Metanephros (tissue), 2 donors: ENCODE data around the gene TCF19. TPM values are rescaled to one million over a fixed set of nuclear protein-coding genes. Genes with fewer than 3 reads are reported as not detected.

Experiments used
- small RNA-seq: library from RNA; depleted of rRNA; stranded (forward); fragments of <200 nt; gene quantifications from one replicate; pipeline ENCODE3, GENCODE V24; 2014; ENCODE audit warnings: low replicate concordance
- total RNA-seq: library from RNA; depleted of rRNA; stranded (reverse); fragments of >200 nt; gene quantifications from one replicate; pipeline ENCODE4 v1.2.3, GENCODE V29; 2014

Gene TCF19
- 16.8 TPM for total RNA-seq

GRCh38 chr6:31158140-31158862, at the start of gene TCF19:
Gene TCF19, plus strand, starts transcription at chr6:31158589. Its CDS starts 881 bp downstream, at chr6:31159470.

GRCh38 chr6:31112478-31112877, 45.9 kb upstream of the TCF19 start, which contains the start of gene C6orf15:
Gene C6orf15, minus strand, starts transcription at chr6:31112575. Its CDS starts 20 bp downstream, at chr6:31112555.

GRCh38 chr6:31114541-31114878, 43.9 kb upstream of the TCF19 start, which contains the start of gene PSORS1C1:
Gene PSORS1C1, plus strand, starts transcription at chr6:31114800. Its CDS starts 14,833 bp downstream, at chr6:31129633.

GRCh38 chr6:31120151-31120915, 38.1 kb upstream of the TCF19 start, which contains the start of gene CDSN:
Gene CDSN, minus strand, starts transcription at chr6:31120446. Its CDS starts 27 bp downstream, at chr6:31120419.

GRCh38 chr6:31138982-31139381, 19.4 kb upstream of the TCF19 start, which contains the start of gene PSORS1C2:
Gene PSORS1C2, minus strand, starts transcription at chr6:31139066. Its CDS starts 40 bp downstream, at chr6:31139026.

GRCh38 chr6:31157513-31158139, 763 bp upstream of the TCF19 start, which contains the start of gene CCHCR1:
Gene CCHCR1, minus strand, starts transcription at chr6:31157802. Its CDS starts 202 bp downstream, at chr6:31157600.

GRCh38 chr6:31170600-31170881, 12.2 kb downstream of the TCF19 start, which contains the start of gene POU5F1:
Gene POU5F1, minus strand, starts transcription at chr6:31170682. Its CDS starts 62 bp downstream, at chr6:31170620.

Small RNA genes lying within 50 kb of the gene (small RNA-seq; reads per million reads assigned to genes)
- not detected for gene POLR2LP1

Other genes with a start within 250 kb of the TCF19 start
- gene VARS2, start 244.4 kb upstream of the TCF19 start, total RNA-seq, result 26.7 TPM
- not detected for gene SFTA2, start 226.4 kb upstream of the TCF19 start, total RNA-seq
- gene MUCL3, start 217.6 kb upstream of the TCF19 start, total RNA-seq, result not detected
- not detected for gene MUC21, start 174.9 kb upstream of the TCF19 start, total RNA-seq
- gene MUC22, start 148.1 kb upstream of the TCF19 start, total RNA-seq, result not detected
- gene C6orf15, start 46.0 kb upstream of the TCF19 start, total RNA-seq, result not detected
- 0.06 TPM for gene PSORS1C1, start 43.8 kb upstream of the TCF19 start, total RNA-seq
- not detected for gene CDSN, start 38.1 kb upstream of the TCF19 start, total RNA-seq
- gene PSORS1C2, start 19.5 kb upstream of the TCF19 start, total RNA-seq, result 0.29 TPM
- 27.2 TPM for gene CCHCR1, start 787 bp upstream of the TCF19 start, total RNA-seq
- gene POU5F1, start 12.1 kb downstream of the TCF19 start, total RNA-seq, result 11.4 TPM
- 125 TPM for gene HLA-C, start 113.5 kb downstream of the TCF19 start, total RNA-seq
- gene HLA-B, start 198.6 kb downstream of the TCF19 start, total RNA-seq, result 297 TPM
- gene MICA, start 245.0 kb downstream of the TCF19 start, total RNA-seq, result 8.1 TPM